Measurements from ENCODE around the gene DRG2.

DNA sequence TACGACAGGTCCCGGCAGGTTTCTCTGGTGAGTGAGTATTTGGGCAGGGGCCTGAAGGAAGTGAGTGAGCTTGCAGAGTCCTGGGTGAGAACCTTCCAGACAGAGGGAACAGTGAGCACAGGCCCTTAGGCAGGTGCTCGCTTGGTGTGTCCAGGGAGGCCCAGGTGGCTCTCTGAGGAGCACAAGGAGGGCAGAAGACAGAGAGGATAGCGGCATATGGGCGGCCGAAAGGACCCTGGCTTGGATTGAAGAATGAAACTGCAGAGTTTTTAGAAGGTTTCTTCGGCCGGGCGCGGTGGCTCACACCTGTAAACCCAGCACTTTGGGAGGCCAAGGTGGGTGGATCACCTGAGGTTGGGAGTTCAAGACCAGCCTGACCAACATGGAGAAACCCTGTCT is 6.7 kb downstream of the DRG2 start:
- no peak for TF ChIP-seq HDGF (IDR thresholded peaks at IDR 0.05; ENCODE audit: borderline replicate concordance)
- no peak for TF ChIP-seq ELF4 (IDR thresholded peaks at IDR 0.05)
- TF ChIP-seq FOXK2 (IDR thresholded peaks at IDR 0.05), result no peak
- TF ChIP-seq FOXM1 (IDR thresholded peaks at IDR 0.05; ENCODE audit: borderline replicate concordance), result no peak
- TF ChIP-seq FOXA1 (IDR thresholded peaks at IDR 0.05), result no peak
- no peak for TF ChIP-seq SP1 (IDR thresholded peaks at IDR 0.05)
- no peak for TF ChIP-seq BHLHE40 (IDR thresholded peaks at IDR 0.05; ENCODE audit: borderline replicate concordance)
- TF ChIP-seq TARDBP (IDR thresholded peaks at IDR 0.05), result no peak
- TF ChIP-seq ZNF384 (IDR thresholded peaks at IDR 0.05), result no peak
- no peak for TF ChIP-seq ARNT (IDR thresholded peaks at IDR 0.05)
- TF ChIP-seq NFRKB (IDR thresholded peaks at IDR 0.05), result no peak
- TF ChIP-seq CTBP1 (IDR thresholded peaks at IDR 0.05; ENCODE audit: borderline replicate concordance), result no peak
- no peak for TF ChIP-seq LEF1 (IDR thresholded peaks at IDR 0.05; ENCODE audit: borderline replicate concordance)

Measured in HEK293T (cell line).